Right atrium auricular region (tissue), 2 donors: ENCODE measurements around the gene FAM241A. TPM values are rescaled to one million over a fixed set of nuclear protein-coding genes. Genes with fewer than 3 reads are reported as not detected.
"Not testable (repeated sequence)": the region's sequence is repeated elsewhere in the genome, so short reads cannot be mapped to it uniquely, and the experiment has no call there.

Source experiments
- DNase-seq: peaks from one replicate; pipeline ENCODE4 v3.0.0-alpha.2; 2019; ENCODE audit warnings: low spot score
- H3K27ac ChIP-seq, 2 donors: fragments of 200-600 bp; sonication (generic); 1 replicate in 1 of 2; 2 replicates in 1 of 2; pipeline ENCODE4 v1.5.1; 2016 to 2019
- H3K27me3 ChIP-seq, 2 donors: fragments of 200-600 bp; sonication (generic); one replicate each; pipeline versions ENCODE4 v1.5.1 to v1.6.0; 2017 to 2019
- H3K36me3 ChIP-seq: fragments of 200-600 bp; sonication (generic); one replicate; pipeline ENCODE4 v1.5.1; 2016
- H3K4me1 ChIP-seq, 2 donors: fragments of 200-600 bp; sonication (generic); one replicate each; pipeline versions ENCODE4 v1.5.1 to v1.6.0; 2017 to 2019
- H3K4me3 ChIP-seq, 2 donors: fragments of 200-600 bp; sonication (generic); 1 replicate in 1 of 2; 2 replicates in 1 of 2; pipeline ENCODE4 v1.5.1; 2017 to 2019; ENCODE audit warnings: mild to moderate bottlenecking in 1 of 2, moderate library complexity in 1 of 2
- H3K9me3 ChIP-seq, 2 donors: fragments of 200-600 bp; sonication (generic); one replicate each; pipeline ENCODE4 v1.5.1; 2019
- CTCF ChIP-seq, 2 donors: fragments of 200-600 bp; sonication (generic); IDR thresholded peaks; one replicate each; pipeline ENCODE4 v1.5.1; 2019; ENCODE audit warnings: antibody characterized with exemption in 2 of 2
- total RNA-seq, 2 donors: library from RNA; depleted of rRNA; stranded (reverse); fragments of >200 nt; gene quantifications; one replicate each; pipeline ENCODE4 v1.1.0, GENCODE V29; 2016

The FAM241A gene
- total RNA-seq, 2 donors from 2014 or later, result 6.0 to 6.7 TPM

DNA sequence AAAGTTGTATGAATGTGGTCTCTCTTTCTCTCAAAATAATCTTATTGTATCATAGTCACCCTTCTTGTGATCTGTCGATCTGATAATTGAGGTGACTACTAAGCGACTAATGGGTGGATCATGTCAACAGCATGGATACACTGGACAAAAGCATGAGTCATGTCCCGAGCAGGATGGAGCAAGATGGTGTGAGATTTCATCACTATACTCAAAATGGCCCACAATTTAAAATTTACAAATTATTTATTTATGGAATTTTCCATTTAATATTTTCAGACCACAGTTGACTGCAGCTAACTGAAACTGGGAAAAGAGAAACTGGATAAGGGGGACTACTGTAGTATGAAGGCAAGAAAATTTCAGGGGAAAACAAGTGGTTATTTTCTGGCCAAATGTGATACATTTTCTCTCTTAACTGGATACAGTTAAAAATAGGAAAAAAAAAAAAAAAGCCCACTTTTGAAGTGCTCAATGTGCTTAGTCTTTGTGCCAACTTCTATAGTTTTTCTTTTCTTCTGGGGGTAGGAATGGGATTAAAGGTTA is 25.3 kb downstream of the FAM241A start:
- no peak for DNase-seq
- no peak overlapping the region for H3K27ac ChIP-seq
- H3K4me1 ChIP-seq, result peaks cover 0 to 23% of the 10 kb centered on the region in 2 donors
- no peaks in the 10 kb centered on the region for H3K27me3 ChIP-seq
- no peak for TF ChIP-seq CTCF (IDR thresholded peaks at IDR 0.05)
- H3K4me3 ChIP-seq, result no peak overlapping the region
- H3K9me3 ChIP-seq, result no peaks in the 10 kb centered on the region
- no peaks in the 10 kb centered on the region for H3K36me3 ChIP-seq

- not testable (repeated sequence) for H3K4me3 ChIP-seq, H3K9me3 ChIP-seq, H3K27me3 ChIP-seq, DNase-seq, H3K36me3 ChIP-seq, H3K27ac ChIP-seq
- peaks cover 0 to 24% of the 10 kb centered on the region in 2 donors for H3K4me1 ChIP-seq
Measured at GRCh38 chr4:112171051-112171763, 26.0 kb downstream of the FAM241A start.

GRCh38 chr4:112172180-112172579 is 26.9 kb downstream of the FAM241A start:
- H3K4me1 ChIP-seq, result peaks cover 0 to 24% of the 10 kb centered on the region in 2 donors
- no peak for TF ChIP-seq CTCF (IDR thresholded peaks at IDR 0.05)

GRCh38 chr4:112173593-112174558 is 28.6 kb downstream of the FAM241A start:
- no peaks in the 10 kb centered on the region for H3K36me3 ChIP-seq
- peak overlapping the region in 1 of 2 donors; percentile 8 for H3K27ac ChIP-seq
- no peak for DNase-seq
- no peak for TF ChIP-seq CTCF (IDR thresholded peaks at IDR 0.05)
- H3K9me3 ChIP-seq, result no peaks in the 10 kb centered on the region
- H3K27me3 ChIP-seq, result no peaks in the 10 kb centered on the region
- peaks cover 0 to 24% of the 10 kb centered on the region in 2 donors for H3K4me1 ChIP-seq
- H3K4me3 ChIP-seq, result no peak overlapping the region

More at GRCh38 chr4:112172180-112172579, 26.9 kb downstream of the FAM241A start:
- Histone ChIP-seq H3K4me3 (no peak overlapping the region), H3K27me3 (no peaks in the 10 kb centered on the region), H3K27ac (no peak overlapping the region), H3K9me3 (no peaks in the 10 kb centered on the region), H3K36me3 (no peaks in the 10 kb centered on the region)
- no peak for DNase-seq

DNA sequence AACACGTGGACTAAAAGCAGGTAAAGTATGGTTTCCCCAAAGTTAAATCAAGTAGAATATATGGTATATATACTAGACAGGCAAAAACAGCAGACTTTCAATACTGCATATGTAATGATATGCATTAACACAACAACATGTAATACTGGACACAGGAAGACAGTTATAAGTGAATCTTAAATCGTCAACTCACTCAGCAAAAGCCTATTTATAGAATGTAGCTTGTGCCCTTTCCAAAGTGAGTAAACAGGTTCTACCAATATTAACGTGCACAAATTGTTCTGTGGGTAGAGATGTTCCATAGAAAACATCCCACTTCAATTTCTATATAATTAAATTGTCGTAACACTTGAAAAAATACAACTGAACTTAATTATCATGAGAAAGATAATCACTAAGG is 30.6 kb downstream of the FAM241A start:
- Histone ChIP-seq H3K4me3 (no peak overlapping the region), H3K9me3 (no peaks in the 10 kb centered on the region), H3K4me1 (peaks cover 0 to 16% of the 10 kb centered on the region in 2 donors), H3K27me3 (no peaks in the 10 kb centered on the region), H3K27ac (peak overlapping the region in 1 of 2 donors; percentile 33), H3K36me3 (peaks cover 4% of the 10 kb centered on the region)
- no peak for TF ChIP-seq CTCF (IDR thresholded peaks at IDR 0.05)
- DNase-seq, result no peak

DNA sequence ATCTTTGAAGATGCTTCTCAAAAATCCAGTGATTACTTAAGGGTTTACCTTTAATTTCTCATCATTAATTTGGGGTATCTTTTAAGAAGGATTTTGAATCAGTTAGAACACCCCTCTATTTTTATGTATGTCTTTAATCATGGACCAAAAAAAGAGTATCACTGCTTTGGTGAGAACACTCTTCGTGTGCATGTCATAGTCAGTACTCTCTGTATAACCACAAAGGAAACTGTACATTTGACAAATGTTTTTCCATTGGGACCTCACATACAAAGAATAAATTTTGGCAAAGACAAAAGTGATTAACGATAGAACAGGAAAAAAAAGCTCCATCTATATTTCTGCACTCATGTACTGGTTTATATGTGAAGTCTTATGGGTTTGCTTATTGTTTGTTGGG is 31.3 kb downstream of the FAM241A start:
- Histone ChIP-seq H3K27ac (no peak overlapping the region), H3K4me3 (no peak overlapping the region), H3K4me1 (peaks cover 0 to 13% of the 10 kb centered on the region in 2 donors), H3K36me3 (peaks cover 7% of the 10 kb centered on the region), H3K27me3 (no peaks in the 10 kb centered on the region), H3K9me3 (no peaks in the 10 kb centered on the region)
- TF ChIP-seq CTCF (IDR thresholded peaks at IDR 0.05), result no peak
- DNase-seq, result no peak

DNA sequence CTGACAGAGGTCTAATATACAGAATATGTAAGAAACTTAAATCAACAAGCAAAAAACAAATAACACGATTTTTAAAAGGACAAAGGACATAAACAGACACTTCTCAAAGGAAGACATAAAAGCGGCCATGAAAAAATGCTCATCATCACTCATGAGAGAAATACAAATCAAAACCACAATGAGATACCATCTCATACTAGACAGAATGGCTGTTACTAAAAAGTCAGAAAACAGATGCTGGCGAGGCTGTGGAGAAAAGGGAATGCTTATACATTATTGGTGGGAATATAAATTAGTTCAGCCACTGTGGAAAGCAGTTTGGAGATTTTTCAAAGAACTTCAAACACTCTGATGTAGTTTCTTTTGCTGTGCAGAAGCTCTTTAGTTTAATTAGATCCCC is 33.5 kb downstream of the FAM241A start:
- DNase-seq, H3K27me3 ChIP-seq, H3K4me3 ChIP-seq, H3K4me1 ChIP-seq, H3K27ac ChIP-seq, H3K9me3 ChIP-seq, H3K36me3 ChIP-seq: not testable (repeated sequence)
